SK-N-MC (cell line): ENCODE results near the gene KIAA1958.

Experiments used
- DNase-seq: peaks from one replicate; pipeline ENCODE4 v3.0.0-alpha.2; 2011; ENCODE audit warnings: low read depth, low spot score
- H3K27ac ChIP-seq: fragments of 200-600 bp; sonication (generic); 2 replicates; pipeline ENCODE4 v1.5.1; 2016; ENCODE audit warnings: mixed run types
- H3K36me3 ChIP-seq: fragments of 200-600 bp; sonication (generic); 2 replicates; pipeline ENCODE4 v1.6.1; 2017; ENCODE audit warnings: antibody characterized with exemption, low read length, mixed read lengths; ENCODE audit not compliant: insufficient read depth
- H3K4me3 ChIP-seq: fragments of 200-600 bp; sonication (generic); 2 replicates; pipeline ENCODE4 v1.5.1; 2016
- H3K9ac ChIP-seq: fragments of 200-600 bp; sonication (generic); 2 replicates; pipeline ENCODE4 v1.8.0; 2017; ENCODE audit warnings: mixed run types, mixed read lengths; ENCODE audit not compliant: insufficient read length
- H3K9me3 ChIP-seq: fragments of 200-600 bp; sonication (generic); 2 replicates; pipeline ENCODE4 v1.6.1; 2017; ENCODE audit warnings: low read depth, mild to moderate bottlenecking, antibody characterized with exemption, low read length, moderate library complexity, mixed read lengths
- EZH2 ChIP-seq: fragments of 200-600 bp; sonication (generic); IDR thresholded peaks from one replicate; pipeline ENCODE4 v1.6.1; 2017; ENCODE audit warnings: antibody characterized with exemption
- FOXP2 ChIP-seq: optimal IDR thresholded peaks from 2 replicates; pipeline ENCODE3; 2011; ENCODE audit warnings: mild to moderate bottlenecking, moderate library complexity; ENCODE audit not compliant: insufficient read depth; ENCODE audit errors: extremely low read length, control extremely low read depth
- POLR2AphosphoS5 ChIP-seq: IDR thresholded peaks from 2 replicates; pipeline ENCODE4 v1.6.1; 2012; ENCODE audit warnings: mild to moderate bottlenecking, low read depth, low read length, borderline replicate concordance

Gene KIAA1958

DNA sequence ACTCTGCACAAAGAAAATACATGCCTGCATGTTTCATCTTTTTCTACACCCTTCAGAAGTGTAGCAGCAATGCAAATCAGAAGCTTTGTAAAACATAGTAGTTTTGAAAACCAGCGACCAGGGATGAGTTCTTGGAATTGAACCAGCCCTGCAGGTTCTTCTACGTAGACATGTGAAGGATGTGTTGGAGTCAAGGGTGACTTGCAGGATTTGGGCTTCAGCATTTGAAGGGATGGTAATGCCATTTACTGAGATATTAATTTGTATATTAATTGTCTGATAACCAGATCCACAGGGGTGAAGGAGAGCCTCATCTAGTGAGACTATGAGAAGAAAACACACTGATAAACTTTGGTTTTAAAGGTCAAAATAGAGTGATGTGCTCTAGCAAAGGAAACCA, 72.4 kb downstream of the KIAA1958 start:
- Histone ChIP-seq H3K9me3 (no peaks in the 10 kb centered on the region; the same call in 1 of the 2 replicates), H3K9ac (no peak overlapping the region), H3K27ac (no peak overlapping the region), H3K36me3 (no peaks in the 10 kb centered on the region; the same call in 1 of the 2 replicates), H3K4me3 (no peak overlapping the region)
- no peak for DNase-seq
- no peak for TF ChIP-seq EZH2
- TF ChIP-seq POLR2AphosphoS5 = no peak
- no peak for TF ChIP-seq FOXP2

GRCh38 chr9:112559629-112560413, 73.2 kb downstream of the KIAA1958 start:
- no peaks in the 10 kb centered on the region; the same call in 1 of the 2 replicates for H3K9me3 ChIP-seq
- H3K4me3 ChIP-seq = no peak overlapping the region
- H3K9ac ChIP-seq = no peak overlapping the region
- no peak for TF ChIP-seq EZH2
- TF ChIP-seq FOXP2 = no peak
- TF ChIP-seq POLR2AphosphoS5 = no peak
- no peak overlapping the region for H3K27ac ChIP-seq
- DNase-seq = no peak
- H3K36me3 ChIP-seq = no peaks in the 10 kb centered on the region; the same call in 1 of the 2 replicates

GRCh38 chr9:112562235-112562958, 75.8 kb downstream of the KIAA1958 start:
- Histone ChIP-seq H3K9me3 (no peaks in the 10 kb centered on the region; the same call in 1 of the 2 replicates), H3K27ac (peak overlapping the region; percentile 26; the same call in 1 of the 2 replicates), H3K9ac (no peak overlapping the region), H3K4me3 (no peak overlapping the region), H3K36me3 (no peaks in the 10 kb centered on the region; the same call in 1 of the 2 replicates)
- DNase-seq = no peak
- no peak for TF ChIP-seq EZH2
- no peak for TF ChIP-seq POLR2AphosphoS5
- no peak for TF ChIP-seq FOXP2

- peaks cover 10% of the 10 kb centered on the region; the same call in 1 of the 2 replicates for H3K36me3 ChIP-seq
- peak overlapping the region; percentile 68 for H3K4me3 ChIP-seq
- TF ChIP-seq EZH2 = no peak
- no peak for TF ChIP-seq POLR2AphosphoS5
- TF ChIP-seq FOXP2 = peak; percentile 37
- H3K9ac ChIP-seq = no peak overlapping the region
- H3K27ac ChIP-seq = peak overlapping the region; percentile 98
- no peaks in the 10 kb centered on the region for H3K9me3 ChIP-seq
- DNase-seq = peak; percentile 85
These were observed 82.6 kb downstream of the KIAA1958 start for GRCh38 chr9:112569186-112569585.

- Histone ChIP-seq H3K27ac (peak overlapping the region; percentile 98), H3K4me3 (peak overlapping the region; percentile 68), H3K9ac (no peak overlapping the region), H3K9me3 (no peaks in the 10 kb centered on the region), H3K36me3 (peaks cover 24% of the 10 kb centered on the region)
- DNase-seq = peak; percentile 37
- TF ChIP-seq POLR2AphosphoS5 = no peak
- TF ChIP-seq FOXP2 = no peak
- no peak for TF ChIP-seq EZH2
These were observed 84.1 kb downstream of the KIAA1958 start for GRCh38 chr9:112570671-112571167.

DNA sequence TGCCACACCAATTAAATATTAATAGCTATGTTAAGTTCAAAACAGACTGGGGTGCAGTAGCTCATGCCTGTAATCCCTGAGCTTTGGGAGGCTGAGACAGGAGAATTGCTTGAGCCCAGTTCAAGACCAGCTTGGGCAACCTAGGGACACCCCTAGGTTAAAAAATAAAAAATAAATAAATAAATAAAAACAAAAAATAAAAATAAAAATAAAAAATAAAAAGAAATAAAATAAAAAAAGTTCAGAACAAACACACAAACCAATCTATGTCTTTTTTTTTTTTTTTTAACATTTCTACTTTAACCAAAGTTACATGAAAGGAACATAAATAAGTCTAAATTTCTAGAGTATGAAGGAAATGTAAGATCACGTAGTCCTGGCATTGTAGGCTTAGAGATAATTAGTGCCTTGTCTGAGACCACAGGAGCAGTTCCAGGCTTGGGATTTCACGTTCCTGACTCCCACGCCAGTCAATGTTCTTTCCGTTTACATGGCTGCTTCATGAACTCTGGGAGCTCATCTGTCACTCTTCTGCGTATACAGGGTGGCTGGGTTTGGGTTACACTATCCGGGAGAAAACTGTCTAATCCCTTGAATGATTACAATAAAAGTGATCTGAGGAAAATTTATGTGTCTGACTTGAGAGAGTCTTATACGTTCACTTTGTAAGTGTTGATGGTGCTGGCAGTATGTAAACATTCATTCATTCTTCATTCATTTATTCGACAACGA, 85.2 kb downstream of the KIAA1958 start:
- no peaks in the 10 kb centered on the region for H3K9me3 ChIP-seq
- H3K4me3 ChIP-seq = no peak overlapping the region
- DNase-seq = no peak
- peaks cover 35% of the 10 kb centered on the region for H3K36me3 ChIP-seq
- no peak overlapping the region for H3K9ac ChIP-seq
- no peak overlapping the region for H3K27ac ChIP-seq
- no peak for TF ChIP-seq FOXP2
- no peak for TF ChIP-seq POLR2AphosphoS5
- TF ChIP-seq EZH2 = no peak

DNA sequence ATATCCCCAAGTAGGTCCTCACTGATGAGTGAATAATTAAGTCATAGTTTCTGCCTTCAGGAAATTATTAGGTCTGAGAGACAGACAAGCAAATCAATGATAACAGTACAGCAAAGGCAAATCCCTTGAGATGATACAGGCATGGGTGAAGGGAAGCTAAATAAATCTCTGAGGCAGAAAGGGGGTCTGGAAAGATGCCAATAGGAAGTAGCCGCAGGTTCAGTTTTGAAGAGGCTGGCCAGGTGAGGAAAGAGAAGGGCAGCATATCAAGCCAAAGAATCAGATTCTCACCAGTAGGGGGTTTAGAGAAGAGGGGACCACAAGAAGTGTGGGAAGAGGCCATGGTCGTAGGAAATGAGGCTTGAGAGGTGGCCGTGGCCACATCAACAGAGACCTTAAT, 85.8 kb downstream of the KIAA1958 start:
- H3K9me3 ChIP-seq = no peaks in the 10 kb centered on the region
- DNase-seq = no peak
- no peak overlapping the region for H3K27ac ChIP-seq
- no peak for TF ChIP-seq EZH2
- no peak for TF ChIP-seq POLR2AphosphoS5
- no peak for TF ChIP-seq FOXP2
- peaks cover 37% of the 10 kb centered on the region for H3K36me3 ChIP-seq
- H3K4me3 ChIP-seq = no peak overlapping the region
- H3K9ac ChIP-seq = no peak overlapping the region
